ENCODE data around the gene UBTD2. TPM values are rescaled to one million over a fixed set of nuclear protein-coding genes. Genes with fewer than 3 reads are reported as not detected.
"Not testable (repeated sequence)": the region's sequence is repeated elsewhere in the genome, so short reads cannot be mapped to it uniquely, and the experiment has no call there.

Gene UBTD2
- total RNA-seq, 4 donors from 2014 or later: 6.0 to 11.4 (median 9.8) TPM

GRCh38 chr5:172213126-172213525 lies 70.4 kb downstream of the UBTD2 start:
- in situ Hi-C loops (cut with MboI; ENCODE audit: low sequenced_read_pairs in 4 of 4): no loop called here
- no peak for ATAC-seq
- peaks cover 0 to 11% of the 10 kb centered on the region in 2 donors for H3K36me3 ChIP-seq

GRCh38 chr5:172211676-172212075 lies 71.9 kb downstream of the UBTD2 start:
- DNase-seq (no peak), ATAC-seq (no peak)
- Histone ChIP-seq H3K36me3 (peaks cover 0 to 17% of the 10 kb centered on the region in 2 donors), H3K4me1 (no peaks in the 10 kb centered on the region), H3K9me3 (no peaks in the 10 kb centered on the region), H3K27me3 (no peaks in the 10 kb centered on the region), H3K27ac (no peak overlapping the region), H3K4me3 (no peak overlapping the region)
- TF ChIP-seq POLR2A (IDR thresholded peaks at IDR 0.05): no peak
- TF ChIP-seq CTCF (IDR thresholded peaks at IDR 0.05 in 4 of 5, conservative IDR thresholded peaks at IDR 0.05 in 1 of 5): no peak
- intact Hi-C loops (cut with DNase I; ENCODE audit: low total_unique reads) (no loop called here), in situ Hi-C loops (cut with MboI; ENCODE audit: low sequenced_read_pairs in 4 of 4) (no loop called here)

More at GRCh38 chr5:172213126-172213525, 70.4 kb downstream of the UBTD2 start:
- no peak for DNase-seq
- Histone ChIP-seq H3K4me3 (no peak overlapping the region), H3K9me3 (no peaks in the 10 kb centered on the region), H3K27me3 (no peaks in the 10 kb centered on the region), H3K4me1 (no peaks in the 10 kb centered on the region), H3K27ac (no peak overlapping the region)
- TF ChIP-seq POLR2A (IDR thresholded peaks at IDR 0.05) (no peak), CTCF (IDR thresholded peaks at IDR 0.05 in 4 of 5, conservative IDR thresholded peaks at IDR 0.05 in 1 of 5) (no peak)
- intact Hi-C loops (cut with DNase I; ENCODE audit: low total_unique reads): no loop called here

- intact Hi-C loops (cut with DNase I; ENCODE audit: low total_unique reads): no loop called here
- no peaks in the 10 kb centered on the region for H3K9me3 ChIP-seq
- in situ Hi-C loops (cut with MboI; ENCODE audit: low sequenced_read_pairs in 4 of 4): no loop called here
- TF ChIP-seq CTCF (IDR thresholded peaks at IDR 0.05 in 4 of 5, conservative IDR thresholded peaks at IDR 0.05 in 1 of 5) (no peak), POLR2A (IDR thresholded peaks at IDR 0.05) (no peak)
- H3K36me3 ChIP-seq: peaks cover 0 to 17% of the 10 kb centered on the region in 2 donors
- no peak overlapping the region for H3K27ac ChIP-seq
- H3K27me3 ChIP-seq: no peaks in the 10 kb centered on the region
- H3K4me3 ChIP-seq: no peak overlapping the region
- DNase-seq: no peak
- no peaks in the 10 kb centered on the region for H3K4me1 ChIP-seq
- no peak for ATAC-seq
These were observed 73.8 kb downstream of the UBTD2 start for GRCh38 chr5:172209714-172210113.

- ATAC-seq (no peak), DNase-seq (no peak)
- in situ Hi-C loops (cut with MboI; ENCODE audit: low sequenced_read_pairs in 4 of 4) (no loop called here), intact Hi-C loops (cut with DNase I; ENCODE audit: low total_unique reads) (no loop called here)
- Histone ChIP-seq H3K27ac (no peak overlapping the region), H3K4me3 (no peak overlapping the region), H3K4me1 (no peaks in the 10 kb centered on the region), H3K9me3 (no peaks in the 10 kb centered on the region), H3K27me3 (no peaks in the 10 kb centered on the region), H3K36me3 (peaks cover 0 to 10% of the 10 kb centered on the region in 2 donors)
- TF ChIP-seq POLR2A (IDR thresholded peaks at IDR 0.05) (no peak), CTCF (IDR thresholded peaks at IDR 0.05 in 4 of 5, conservative IDR thresholded peaks at IDR 0.05 in 1 of 5) (no peak)
These were observed 76.1 kb downstream of the UBTD2 start for GRCh38 chr5:172207511-172207910.

GRCh38 chr5:172205984-172206383 lies 77.6 kb downstream of the UBTD2 start:
- intact Hi-C loops (cut with DNase I; ENCODE audit: low total_unique reads); ATAC-seq; H3K4me3 ChIP-seq; H3K9me3 ChIP-seq; H3K27me3 ChIP-seq; H3K4me1 ChIP-seq; DNase-seq; H3K27ac ChIP-seq; in situ Hi-C loops (cut with MboI; ENCODE audit: low sequenced_read_pairs in 4 of 4): not testable (repeated sequence)
- peaks cover 0 to 10% of the 10 kb centered on the region in 2 donors for H3K36me3 ChIP-seq

Measured in gastrocnemius medialis (tissue), 4 donors.